Measurements from ENCODE around the gene NTM.
"Not testable (repeated sequence)": the region's sequence is repeated elsewhere in the genome, so short reads cannot be mapped to it uniquely, and the experiment has no call there.

- TF ChIP-seq POLR2AphosphoS5, POLR2A (IDR thresholded peaks at IDR 0.05; ENCODE audit: low read depth, low read length): not testable (repeated sequence)
These were observed 949.0 kb downstream of the NTM start for GRCh38 chr11:132319419-132319818.

Measured in GM12892 (cell line).